Activated naive CD4-positive, alpha-beta T cell treated with anti-CD3 and anti-CD28 coated beads for 36 hours (primary cell): ENCODE data around the gene EOGT. TPM values are rescaled to one million over a fixed set of nuclear protein-coding genes. Genes with fewer than 3 reads are reported as not detected.

ENCODE experiments used
- CTCF ChIA-PET: fragments of 350-600 bp; sonication (Branson Sonifier 250); formaldehyde crosslinking; loops from one replicate; lab custom pipeline; 2021; ENCODE audit warnings: antibody characterized with exemption; lab: Charles Lee
- DNase-seq: peaks from one replicate; pipeline ENCODE4 v3.0.0-alpha.2; 2020
- H3K27ac Mint-ChIP-seq: one replicate; pipeline ENCODE4 v1.8.0; 2021; ENCODE audit warnings: mild to moderate bottlenecking, mixed read lengths
- H3K27me3 Mint-ChIP-seq: one replicate; pipeline ENCODE4 v1.8.0; 2021; ENCODE audit warnings: low read depth, mixed read lengths
- H3K36me3 Mint-ChIP-seq: one replicate; pipeline ENCODE4 v1.8.0; 2021; ENCODE audit warnings: low read depth, mixed read lengths
- H3K4me1 Mint-ChIP-seq: one replicate; pipeline ENCODE4 v1.8.0; 2021; ENCODE audit warnings: low read depth, mixed read lengths
- H3K4me3 Mint-ChIP-seq: one replicate; pipeline ENCODE4 v1.8.0; 2021; ENCODE audit warnings: mild to moderate bottlenecking, moderate library complexity, mixed read lengths
- H3K9me3 Mint-ChIP-seq: one replicate; pipeline ENCODE4 v1.8.0; 2021; ENCODE audit warnings: mixed read lengths
- intact Hi-C: fragments of 100-400 bp; cut with micrococcal nuclease; formaldehyde crosslinking; loops from one replicate; pipeline ENCODE4 v1.15.1; 2023
- total RNA-seq, 2 experiments: library from RNA; stranded (reverse); gene quantifications; one replicate each; pipeline ENCODE4 v1.2.3, GENCODE V29; 2021

The EOGT gene
- total RNA-seq = 1 to 10 TPM; 4.8 TPM

GRCh38 chr3:69013253-69014021, at the start of gene EOGT:
Gene EOGT, minus strand, starts transcription at chr3:69013684. Its CDS starts 3,838 bp downstream, at chr3:69009846.
- Mint-ChIP-seq H3K27ac (peak within 1 kb of the TSS; percentile 73), H3K9me3 (no peaks in the 10 kb centered on the region), H3K4me1 (peaks cover 15% of the 10 kb centered on the region), H3K27me3 (no peaks in the 10 kb centered on the region), H3K36me3 (peaks cover 7% of the 10 kb centered on the region), H3K4me3 (peak within 1 kb of the TSS; percentile 78)
- peak; percentile 88 for DNase-seq
- CTCF ChIA-PET = interaction anchor here (0.7 to 1.2 kb wide), 4 partner anchors 14 to 427 kb away, joined by 3 read pairs; no protein-coding TSS in a partner anchor
- intact Hi-C loops = loop anchor here (1.0 to 10.0 kb wide), 7 partner anchors 19 to 1996 kb away; partner anchors contain the start of genes ARL6IP5, SUCLG2 and TMF1

DNA sequence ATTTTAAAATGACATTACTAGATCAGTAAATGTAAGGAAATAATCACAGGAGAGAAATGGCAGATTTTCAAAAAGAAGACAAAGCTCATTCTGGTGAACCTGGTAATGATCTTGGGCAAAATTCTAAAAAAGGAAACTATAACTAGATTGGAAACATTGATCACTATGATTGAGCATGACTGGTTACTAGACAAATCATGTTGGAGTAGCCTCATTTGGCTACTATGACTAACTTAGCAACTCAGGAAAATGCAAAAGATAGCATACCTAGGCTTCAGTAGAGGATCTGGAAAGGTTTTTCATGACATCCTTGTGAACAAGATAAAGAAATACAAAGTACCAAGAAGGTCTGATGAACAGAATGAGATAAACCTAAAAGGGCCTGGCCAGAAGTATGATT, 46.2 kb upstream of the EOGT start:
- H3K9me3 Mint-ChIP-seq = no peaks in the 10 kb centered on the region
- intact Hi-C loops = no loop called here

DNA sequence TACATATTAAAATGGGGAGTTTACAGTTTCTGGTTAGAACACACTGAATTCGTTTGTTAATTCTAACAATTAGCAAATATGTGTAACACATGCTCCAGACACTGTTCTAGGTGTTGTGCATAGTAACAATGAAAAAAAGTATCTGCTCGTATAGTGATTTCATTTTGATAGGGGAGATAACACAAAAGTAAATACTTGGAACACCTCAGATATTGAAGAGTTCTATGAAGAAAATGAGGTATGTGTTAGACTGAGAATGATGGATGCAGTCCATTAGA, 45.4 kb upstream of the EOGT start:
- Mint-ChIP-seq H3K4me3 (no peak overlapping the region), H3K27ac (peak overlapping the region; percentile 84), H3K9me3 (no peaks in the 10 kb centered on the region), H3K4me1 (peaks cover 28% of the 10 kb centered on the region), H3K27me3 (no peaks in the 10 kb centered on the region), H3K36me3 (peaks cover 46% of the 10 kb centered on the region)
- no peak for DNase-seq
- CTCF ChIA-PET = interaction anchor here (0.6 to 1.0 kb wide), 2 partner anchors 10 to 1423 kb away, joined by 3 to 5 read pairs; no protein-coding TSS in a partner anchor
- intact Hi-C loops = no loop called here

More for the DNA sequence above, 46.2 kb upstream of the EOGT start:
- H3K27ac Mint-ChIP-seq = peak overlapping the region; percentile 84
- peaks cover 46% of the 10 kb centered on the region for H3K36me3 Mint-ChIP-seq
- peaks cover 35% of the 10 kb centered on the region for H3K4me1 Mint-ChIP-seq
- CTCF ChIA-PET = interaction anchor here (1.0 to 1.3 kb wide), 2 partner anchors 10 to 11 kb away, joined by 3 read pairs; no protein-coding TSS in a partner anchor
- no peak for DNase-seq
- H3K4me3 Mint-ChIP-seq = no peak overlapping the region
- H3K27me3 Mint-ChIP-seq = no peaks in the 10 kb centered on the region

GRCh38 chr3:69058180-69058946, 44.9 kb upstream of the EOGT start:
- H3K36me3 Mint-ChIP-seq = peaks cover 46% of the 10 kb centered on the region
- intact Hi-C loops = no loop called here
- H3K27ac Mint-ChIP-seq = peak overlapping the region; percentile 84
- CTCF ChIA-PET = interaction anchor here (0.6 to 1.0 kb wide), 2 partner anchors 10 to 1422 kb away, joined by 3 to 5 read pairs; no protein-coding TSS in a partner anchor
- H3K27me3 Mint-ChIP-seq = no peaks in the 10 kb centered on the region
- DNase-seq = peak; percentile 14
- peaks cover 23% of the 10 kb centered on the region for H3K4me1 Mint-ChIP-seq
- no peaks in the 10 kb centered on the region for H3K9me3 Mint-ChIP-seq
- H3K4me3 Mint-ChIP-seq = no peak overlapping the region

DNA sequence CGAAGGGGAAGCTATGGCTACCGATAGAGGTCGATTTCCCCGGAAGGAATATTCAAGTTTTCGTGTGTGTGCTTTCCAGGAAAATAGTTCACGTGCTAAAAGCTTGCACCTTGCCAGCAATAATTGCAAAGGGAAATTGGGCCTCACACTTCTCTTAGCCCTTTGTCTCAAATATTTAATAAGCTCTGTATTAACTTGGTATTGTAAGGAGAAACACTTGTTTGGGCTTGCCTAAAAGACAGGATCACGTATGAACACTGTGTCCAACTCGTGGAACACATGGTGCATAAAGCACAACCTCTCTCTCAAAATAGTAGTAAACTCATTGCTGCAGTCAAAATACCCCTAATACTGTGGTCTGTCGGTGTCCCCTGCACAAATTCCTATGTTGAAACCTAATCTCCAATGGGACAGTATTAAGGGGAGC, 39.0 kb upstream of the EOGT start:
- CTCF ChIA-PET = interaction anchor here (1.0 to 1.3 kb wide), 2 partner anchors 11 to 68 kb away, joined by 3 to 4 read pairs; no protein-coding TSS in a partner anchor
- Mint-ChIP-seq H3K9me3 (no peaks in the 10 kb centered on the region), H3K36me3 (peaks cover 28% of the 10 kb centered on the region), H3K27ac (peak overlapping the region; percentile 94), H3K4me3 (peak overlapping the region; percentile 97), H3K4me1 (peaks cover 38% of the 10 kb centered on the region), H3K27me3 (no peaks in the 10 kb centered on the region)
- intact Hi-C loops = loop anchor here (1.0 to 2.0 kb wide), 5 partner anchors 13 to 39 kb away; partner anchors contain the start of genes ARL6IP5, EOGT and UBA3
- no peak for DNase-seq

DNA sequence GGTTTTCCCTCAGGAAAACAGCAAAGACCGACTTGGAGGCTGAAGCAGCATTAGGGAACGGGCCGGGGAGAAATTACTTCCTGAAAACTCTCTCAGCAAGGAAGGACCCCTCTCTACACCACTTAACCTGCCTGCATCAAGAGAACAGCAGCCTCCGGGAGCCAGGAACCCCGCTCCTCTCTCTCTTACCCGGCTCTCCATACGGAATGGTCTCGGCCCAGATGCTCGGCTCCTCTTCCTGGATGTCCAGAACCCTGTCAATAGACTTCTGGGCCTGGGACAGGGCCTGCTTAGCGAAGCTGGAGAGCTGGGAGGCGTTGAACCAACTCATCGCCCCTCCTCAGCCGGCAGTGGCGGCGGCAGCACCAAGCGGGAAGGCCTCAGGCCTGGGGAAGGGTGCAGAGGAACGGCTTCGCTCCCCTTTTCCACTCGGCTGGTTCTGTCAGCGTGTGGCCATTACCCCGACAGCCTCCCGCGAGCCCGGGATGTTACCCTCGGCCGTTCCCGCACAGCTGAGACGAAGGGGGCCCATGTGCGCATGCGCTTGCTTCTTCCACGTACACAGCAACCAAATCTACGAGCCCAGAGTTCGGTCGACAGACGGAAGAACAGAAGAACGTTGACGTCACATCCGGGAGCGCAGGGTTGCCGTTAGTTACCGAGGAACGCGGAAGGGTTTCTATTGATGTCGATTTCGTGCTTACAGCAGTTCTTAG, 38.4 kb upstream of the EOGT start, which contains the start of gene TMF1:
TMF1 (minus strand) TSS at position 578 of the 716 bp plus-strand sequence; CDS start at position 331, 247 bp downstream.
- intact Hi-C loops = loop anchor here (1.0 to 2.0 kb wide), 5 partner anchors 13 to 39 kb away; partner anchors contain the start of genes ARL6IP5, EOGT and UBA3
- no peaks in the 10 kb centered on the region for H3K9me3 Mint-ChIP-seq
- peak within 1 kb of the TSS; percentile 94 for H3K27ac Mint-ChIP-seq
- peak; percentile 98 for DNase-seq
- peaks cover 30% of the 10 kb centered on the region for H3K36me3 Mint-ChIP-seq
- peaks cover 41% of the 10 kb centered on the region for H3K4me1 Mint-ChIP-seq
- CTCF ChIA-PET = interaction anchor here (0.6 to 1.3 kb wide), 3 partner anchors 12 to 39 kb away, joined by 3 to 4 read pairs (median 3); partner anchors contain the start of gene ARL6IP5
- peak within 1 kb of the TSS; percentile 97 for H3K4me3 Mint-ChIP-seq
- H3K27me3 Mint-ChIP-seq = no peaks in the 10 kb centered on the region

GRCh38 chr3:69048990-69049389, 35.5 kb upstream of the EOGT start:
- intact Hi-C loops = no loop called here
- no peaks in the 10 kb centered on the region for H3K27me3 Mint-ChIP-seq
- H3K4me1 Mint-ChIP-seq = peaks cover 44% of the 10 kb centered on the region
- H3K27ac Mint-ChIP-seq = no peak overlapping the region
- CTCF ChIA-PET = interaction anchor here (0.9 to 1.5 kb wide), 2 partner anchors 10 to 37 kb away, joined by 3 to 6 read pairs; no protein-coding TSS in a partner anchor
- no peaks in the 10 kb centered on the region for H3K9me3 Mint-ChIP-seq
- peaks cover 27% of the 10 kb centered on the region for H3K36me3 Mint-ChIP-seq
- H3K4me3 Mint-ChIP-seq = no peak overlapping the region
- DNase-seq = no peak

- Mint-ChIP-seq H3K9me3 (no peaks in the 10 kb centered on the region), H3K27ac (no peak overlapping the region), H3K4me3 (no peak overlapping the region), H3K36me3 (peaks cover 30% of the 10 kb centered on the region), H3K27me3 (no peaks in the 10 kb centered on the region), H3K4me1 (peaks cover 25% of the 10 kb centered on the region)
- no peak for DNase-seq
- intact Hi-C loops = no loop called here
- CTCF ChIA-PET = interaction anchor here (0.9 kb wide), 1 partner anchor 13 kb away, joined by 3 read pairs; no protein-coding TSS in a partner anchor
Measured at GRCh38 chr3:69044608-69045007, 31.1 kb upstream of the EOGT start.

GRCh38 chr3:69033470-69033869, 20.0 kb upstream of the EOGT start:
- H3K27ac Mint-ChIP-seq = peak overlapping the region; percentile 30
- H3K36me3 Mint-ChIP-seq = peaks cover 37% of the 10 kb centered on the region
- peak; percentile 28 for DNase-seq
- H3K9me3 Mint-ChIP-seq = no peaks in the 10 kb centered on the region
- CTCF ChIA-PET = no interaction called here
- H3K27me3 Mint-ChIP-seq = no peaks in the 10 kb centered on the region
- peaks cover 8% of the 10 kb centered on the region for H3K4me1 Mint-ChIP-seq
- intact Hi-C loops = loop anchor here (1.0 to 2.0 kb wide), 3 partner anchors 19 to 165 kb away; partner anchors contain the start of gene TMF1
- H3K4me3 Mint-ChIP-seq = no peak overlapping the region

- no peak overlapping the region for H3K4me3 Mint-ChIP-seq
- H3K27ac Mint-ChIP-seq = peak overlapping the region; percentile 69
- no peak for DNase-seq
- H3K27me3 Mint-ChIP-seq = no peaks in the 10 kb centered on the region
- CTCF ChIA-PET = no interaction called here
- peaks cover 42% of the 10 kb centered on the region for H3K36me3 Mint-ChIP-seq
- intact Hi-C loops = loop anchor here (1.0 to 2.0 kb wide), 3 partner anchors 18 to 166 kb away; partner anchors contain the start of gene TMF1
- no peaks in the 10 kb centered on the region for H3K9me3 Mint-ChIP-seq
- peaks cover 8% of the 10 kb centered on the region for H3K4me1 Mint-ChIP-seq
Measured at GRCh38 chr3:69032737-69033136, 19.3 kb upstream of the EOGT start.

DNA sequence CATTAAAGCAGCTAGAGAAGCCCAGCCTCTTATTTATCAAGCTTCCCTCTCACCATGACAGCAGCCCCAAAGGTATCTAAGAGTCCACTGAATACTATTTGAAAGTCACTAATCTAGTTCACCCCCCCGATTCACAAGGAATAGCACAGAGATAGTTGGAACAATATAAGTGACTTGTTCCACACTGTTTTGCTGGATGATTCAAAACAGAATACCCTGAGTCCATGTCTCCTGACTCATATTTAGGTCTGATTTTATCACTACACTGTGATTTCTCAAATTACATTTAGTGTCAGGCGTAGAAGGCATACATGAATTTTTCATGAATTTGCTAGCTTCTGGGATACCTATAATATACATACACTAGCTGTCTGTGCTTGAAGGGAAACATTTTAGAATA, 18.7 kb upstream of the EOGT start:
- no peak overlapping the region for H3K4me3 Mint-ChIP-seq
- H3K27me3 Mint-ChIP-seq = no peaks in the 10 kb centered on the region
- no peaks in the 10 kb centered on the region for H3K9me3 Mint-ChIP-seq
- intact Hi-C loops = loop anchor here (2.0 kb wide), 2 partner anchors 17 to 21 kb away; partner anchors contain the start of gene TMF1
- H3K4me1 Mint-ChIP-seq = peaks cover 8% of the 10 kb centered on the region
- H3K36me3 Mint-ChIP-seq = peaks cover 45% of the 10 kb centered on the region
- DNase-seq = no peak
- no peak overlapping the region for H3K27ac Mint-ChIP-seq
- CTCF ChIA-PET = interaction anchor here (1.1 kb wide), 1 partner anchor 13 kb away, joined by 3 read pairs; no protein-coding TSS in a partner anchor
